Right lobe of liver (tissue), 6 donors: ENCODE measurements around the gene ADAMTSL5. TPM values are rescaled to one million over a fixed set of nuclear protein-coding genes. Genes with fewer than 3 reads are reported as not detected.

Source experiments
- ATAC-seq, 4 donors: fragments of 200-7000 bp; cut with Tn5 transposase; one replicate each; pipeline ENCODE4 v1.9.1; 2020; ENCODE audit warnings: mild to moderate bottlenecking in 4 of 4, moderate library complexity in 4 of 4
- DNase-seq, 3 donors: peaks; one replicate each; pipeline ENCODE4 v3.0.0-alpha.2; 2020
- H3K27ac ChIP-seq, 3 donors: fragments of 200-600 bp; one replicate each; pipeline ENCODE4 v1.8.0; 2022
- H3K27me3 ChIP-seq, 2 donors: fragments of 200-600 bp; one replicate each; pipeline ENCODE4 v1.8.0; 2022
- H3K36me3 ChIP-seq, 4 donors: fragments of 200-600 bp; sonication (generic) in 1 of 4; one replicate each; pipeline versions ENCODE4 v1.5.1 to v1.8.0; 2017 to 2022; ENCODE audit warnings: control low read depth in 1 of 4
- H3K4me1 ChIP-seq, 4 donors: fragments of 200-600 bp; sonication (generic) in 1 of 4; one replicate each; pipeline versions ENCODE4 v1.5.1 to v1.8.0; 2017 to 2022; ENCODE audit warnings: control low read depth in 1 of 4
- H3K4me3 ChIP-seq, 3 donors: fragments of 200-600 bp; one replicate each; pipeline ENCODE4 v1.8.0; 2022
- H3K9me3 ChIP-seq, 4 donors: fragments of 200-600 bp; sonication (generic) in 1 of 4; one replicate each; pipeline versions ENCODE4 v1.5.1 to v1.8.0; 2017 to 2022; ENCODE audit warnings: control low read depth in 1 of 4
- POLR2A ChIP-seq: fragments of 450-650 bp; IDR thresholded peaks from one replicate; pipeline ENCODE4 v1.6.1; 2017; ENCODE audit warnings: antibody characterized with exemption, mild to moderate bottlenecking
- WGBS: methylation state at CpG from one replicate; pipeline ENCODE4 v1.1.6; 2018; ENCODE audit warnings: low coverage, low lambda C conversion rate; ENCODE audit not compliant: insufficient coverage; ENCODE audit errors: missing lambda C conversion rate; 5-methylcytosine and 5-hydroxymethylcytosine counted together
- intact Hi-C, 2 donors: fragments of 100-400 bp; cut with DNase I; formaldehyde crosslinking; loops; one replicate each; pipeline versions ENCODE4 v1.11.2 to v1.14.1; 2022
- total RNA-seq, 6 experiments: library from RNA; depleted of rRNA in 2 of 6; stranded (reverse); fragments of >200 nt in 2 of 6; fragmentation: NEBNext Ultra II Directional in 3 of 6; extraction: Animal tissue kit (Norgen Biotek cat#: 25700) in 3 of 6; gene quantifications; one replicate each; pipeline versions ENCODE4 v1.1.0 to v1.2.4, GENCODE V29; 2016 to 2023
- TF ChIP-seq, protein P1 (sequence below), 4 donors: fragments of 200-600 bp in 3 of 4; fragments of 450-650 bp in 1 of 4; IDR thresholded peaks; one replicate each; pipeline versions ENCODE4 v1.5.1 to v1.8.0; 2016 to 2022; ENCODE audit warnings: antibody characterized with exemption in 4 of 4, mild to moderate bottlenecking in 2 of 4
- donor health status: DM: no; HTN: yes; CAD: no.
- donor health status: DM: no; HTN: no; CAD: no.
- donor health status: DM: no; HTN: no; CAD: no.
- donor health status: DM: no; HTN: yes; CAD: no.
- donor health status: DM: no; HTN: yes; CAD: no.

ADAMTSL5 gene
- total RNA-seq, 6 experiments from 2014 or later: 1.8 to 6.9 (median 4.5) TPM

DNA sequence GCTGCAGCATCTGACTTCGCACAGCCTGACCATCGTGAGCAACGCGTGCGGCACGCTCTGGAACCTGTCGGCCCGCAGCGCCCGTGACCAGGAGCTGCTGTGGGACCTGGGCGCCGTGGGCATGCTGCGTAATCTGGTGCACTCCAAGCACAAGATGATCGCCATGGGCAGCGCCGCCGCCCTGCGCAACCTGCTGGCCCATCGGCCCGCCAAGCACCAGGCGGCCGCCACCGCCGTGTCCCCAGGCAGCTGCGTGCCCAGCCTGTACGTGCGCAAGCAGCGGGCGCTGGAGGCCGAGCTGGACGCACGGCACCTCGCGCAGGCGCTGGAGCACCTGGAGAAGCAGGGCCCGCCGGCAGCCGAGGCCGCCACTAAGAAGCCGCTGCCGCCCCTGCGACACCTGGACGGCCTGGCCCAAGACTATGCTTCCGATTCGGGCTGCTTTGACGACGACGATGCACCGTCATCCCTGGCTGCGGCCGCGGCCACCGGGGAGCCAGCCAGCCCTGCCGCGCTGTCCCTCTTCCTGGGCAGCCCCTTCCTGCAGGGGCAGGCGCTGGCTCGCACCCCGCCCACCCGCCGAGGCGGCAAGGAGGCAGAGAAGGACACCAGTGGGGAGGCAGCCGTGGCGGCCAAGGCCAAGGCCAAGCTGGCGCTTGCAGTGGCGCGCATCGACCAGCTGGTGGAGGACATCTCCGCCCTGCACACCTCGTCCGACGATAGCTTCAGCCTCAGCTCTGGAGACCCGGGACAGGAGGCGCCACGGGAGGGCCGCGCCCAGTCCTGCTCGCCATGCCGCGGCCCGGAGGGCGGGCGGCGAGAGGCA, 47.4 kb downstream of the ADAMTSL5 start:
- Histone ChIP-seq H3K27me3 (peaks cover 0 to 27% of the 10 kb centered on the region in 2 donors), H3K27ac (no peak overlapping the region), H3K36me3 (no peaks in the 10 kb centered on the region), H3K9me3 (no peaks in the 10 kb centered on the region), H3K4me3 (no peak overlapping the region), H3K4me1 (peaks cover 0 to 38% (median 5%) of the 10 kb centered on the region in 4 donors)
- TF ChIP-seq POLR2A: no peak
- TF ChIP-seq, protein P1, sequence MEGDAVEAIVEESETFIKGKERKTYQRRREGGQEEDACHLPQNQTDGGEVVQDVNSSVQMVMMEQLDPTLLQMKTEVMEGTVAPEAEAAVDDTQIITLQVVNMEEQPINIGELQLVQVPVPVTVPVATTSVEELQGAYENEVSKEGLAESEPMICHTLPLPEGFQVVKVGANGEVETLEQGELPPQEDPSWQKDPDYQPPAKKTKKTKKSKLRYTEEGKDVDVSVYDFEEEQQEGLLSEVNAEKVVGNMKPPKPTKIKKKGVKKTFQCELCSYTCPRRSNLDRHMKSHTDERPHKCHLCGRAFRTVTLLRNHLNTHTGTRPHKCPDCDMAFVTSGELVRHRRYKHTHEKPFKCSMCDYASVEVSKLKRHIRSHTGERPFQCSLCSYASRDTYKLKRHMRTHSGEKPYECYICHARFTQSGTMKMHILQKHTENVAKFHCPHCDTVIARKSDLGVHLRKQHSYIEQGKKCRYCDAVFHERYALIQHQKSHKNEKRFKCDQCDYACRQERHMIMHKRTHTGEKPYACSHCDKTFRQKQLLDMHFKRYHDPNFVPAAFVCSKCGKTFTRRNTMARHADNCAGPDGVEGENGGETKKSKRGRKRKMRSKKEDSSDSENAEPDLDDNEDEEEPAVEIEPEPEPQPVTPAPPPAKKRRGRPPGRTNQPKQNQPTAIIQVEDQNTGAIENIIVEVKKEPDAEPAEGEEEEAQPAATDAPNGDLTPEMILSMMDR (IDR thresholded peaks at IDR 0.05): peak; percentile 35 to 67 (median 48)
- intact Hi-C loops: no loop called here
- DNase-seq: peak in 2 of 3 donors; percentile 67
- 58% methylated on average over 16 of the region's 83 CpGs for WGBS
- peak; percentile 58 to 77 (median 67) for ATAC-seq

DNA sequence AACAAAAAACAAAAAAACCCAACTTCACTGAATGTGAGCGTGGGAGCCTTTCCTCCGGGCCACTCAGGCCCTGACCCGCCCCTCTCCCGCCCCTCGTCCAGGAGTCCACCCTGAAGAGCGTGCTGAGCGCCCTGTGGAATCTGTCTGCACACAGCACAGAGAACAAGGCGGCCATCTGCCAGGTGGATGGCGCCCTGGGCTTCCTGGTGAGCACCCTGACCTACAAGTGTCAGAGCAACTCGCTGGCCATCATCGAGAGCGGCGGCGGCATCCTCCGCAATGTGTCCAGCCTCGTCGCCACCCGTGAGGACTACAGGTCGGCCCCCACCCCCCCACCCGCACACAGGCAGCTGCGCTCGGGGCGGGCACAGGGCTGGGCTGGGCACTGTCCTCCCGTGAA, 51.0 kb downstream of the ADAMTSL5 start:
- TF ChIP-seq POLR2A: no peak
- TF ChIP-seq, protein P1 (IDR thresholded peaks at IDR 0.05): no peak
- Histone ChIP-seq H3K4me1 (peaks cover 0 to 10% (median 0%) of the 10 kb centered on the region in 4 donors), H3K36me3 (no peaks in the 10 kb centered on the region), H3K27ac (no peak overlapping the region), H3K9me3 (no peaks in the 10 kb centered on the region), H3K4me3 (no peak overlapping the region), H3K27me3 (peaks cover 0 to 5% of the 10 kb centered on the region in 2 donors)
- intact Hi-C loops: no loop called here
- ATAC-seq (no peak), DNase-seq (peak in 1 of 3 donors; percentile 48)
- WGBS: 100% methylated on average over 1 of the region's 24 CpGs

DNA sequence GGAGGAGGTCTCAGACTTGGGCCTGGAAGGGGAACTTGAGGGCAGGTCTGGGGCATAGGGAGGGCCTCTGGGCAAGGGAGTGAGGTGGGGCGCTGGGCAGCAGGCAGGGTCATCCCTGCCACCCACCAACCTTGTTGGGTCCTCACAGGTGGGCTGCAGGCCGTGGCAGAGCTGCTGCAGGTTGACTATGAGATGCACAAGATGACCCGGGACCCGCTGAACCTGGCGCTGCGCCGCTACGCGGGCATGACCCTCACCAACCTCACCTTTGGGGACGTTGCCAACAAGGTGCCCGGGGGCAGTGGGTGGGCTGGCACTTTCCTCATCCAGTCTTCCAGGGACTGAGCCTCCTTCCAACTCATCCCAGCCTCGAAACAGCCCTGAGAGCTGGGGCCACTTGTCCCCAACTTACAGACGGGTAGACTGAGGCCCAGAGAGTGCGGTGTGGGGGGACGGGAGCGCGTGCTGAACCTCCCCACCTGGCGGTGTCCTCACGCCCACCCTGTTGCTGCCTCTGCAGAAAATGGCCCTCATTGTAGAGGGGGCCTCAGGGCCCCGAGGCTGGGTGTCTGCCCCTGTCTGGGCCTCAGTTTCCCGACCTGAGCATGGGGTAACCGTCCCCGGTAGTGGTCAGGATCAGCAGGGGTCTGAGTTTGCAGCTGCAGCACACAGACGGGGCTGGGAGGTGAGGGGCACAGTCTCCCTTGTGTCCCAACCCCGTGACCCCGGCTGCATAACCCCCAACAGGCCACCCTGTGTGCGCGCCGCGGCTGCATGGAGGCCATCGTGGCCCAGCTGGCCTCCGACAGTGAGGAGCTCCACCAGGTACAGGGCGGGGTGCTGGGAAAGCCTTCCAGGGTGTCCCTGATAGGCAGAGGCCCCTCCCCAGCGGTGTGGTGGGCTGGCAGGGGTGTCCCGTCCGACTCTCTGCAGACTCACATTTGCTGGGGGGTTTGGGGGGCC, 52.5 kb downstream of the ADAMTSL5 start:
- no peak for TF ChIP-seq POLR2A
- TF ChIP-seq, protein P1 (IDR thresholded peaks at IDR 0.05): no peak
- DNase-seq: peak in 1 of 3 donors; percentile 48
- ATAC-seq: no peak
- no peaks in the 10 kb centered on the region for H3K36me3 ChIP-seq
- no CpG with 5 or more reads among the region's 36 CpGs for WGBS
- no peaks in the 10 kb centered on the region for H3K9me3 ChIP-seq
- intact Hi-C loops: no loop called here
- H3K27me3 ChIP-seq: peaks cover 0 to 12% of the 10 kb centered on the region in 2 donors
- H3K27ac ChIP-seq: no peak overlapping the region
- H3K4me1 ChIP-seq: no peaks in the 10 kb centered on the region
- no peak overlapping the region for H3K4me3 ChIP-seq

DNA sequence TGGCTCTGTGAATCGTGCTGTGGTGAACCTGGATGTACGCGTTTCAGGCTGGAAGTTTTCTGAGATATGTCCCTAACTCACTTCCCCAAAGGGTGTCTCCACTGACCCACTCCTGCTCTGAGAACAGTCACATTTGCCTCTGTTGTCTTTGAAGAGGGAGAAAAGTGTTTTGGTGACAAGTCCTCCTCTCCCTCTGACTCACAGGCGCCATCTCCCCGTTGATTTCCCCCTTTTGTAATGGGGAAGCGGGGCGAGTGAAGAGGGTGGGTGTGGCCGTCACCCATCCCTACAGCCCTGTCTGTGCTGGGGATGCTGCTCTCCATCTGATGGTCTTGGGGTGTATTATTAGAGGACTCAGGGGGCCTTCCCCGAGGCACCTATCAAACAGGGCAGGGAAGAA, 53.3 kb downstream of the ADAMTSL5 start:
- H3K27me3 ChIP-seq: peaks cover 0 to 12% of the 10 kb centered on the region in 2 donors
- no peak overlapping the region for H3K27ac ChIP-seq
- TF ChIP-seq POLR2A: no peak
- TF ChIP-seq, protein P1 (IDR thresholded peaks at IDR 0.05): no peak
- intact Hi-C loops: loop anchor here in 1 of 2 donors (10.0 kb wide), 1 partner anchor 55 kb away; the partner anchor contains the start of gene ADAMTSL5
- ATAC-seq (no peak), DNase-seq (no peak)
- H3K4me1 ChIP-seq: no peaks in the 10 kb centered on the region
- H3K4me3 ChIP-seq: no peak overlapping the region
- no peaks in the 10 kb centered on the region for H3K9me3 ChIP-seq
- 65% methylated on average over 6 of the region's 9 CpGs for WGBS
- no peaks in the 10 kb centered on the region for H3K36me3 ChIP-seq
